ENCODE measurements around the gene SHISA7. TPM values are rescaled to one million over a fixed set of nuclear protein-coding genes. Genes with fewer than 3 reads are reported as not detected.

The SHISA7 gene
- total and polyA plus RNA-seq, 11 donors: not detected

- Histone ChIP-seq H3K4me3 (no peak overlapping the region), H3K36me3 (peaks cover 0 to 16% (median 7%) of the 10 kb centered on the region in 9 donors), H3K9me3 (no peaks in the 10 kb centered on the region), H3K4me1 (peaks cover 0 to 29% (median 16%) of the 10 kb centered on the region in 12 donors), H3K27me3 (peaks cover 11 to 28% (median 16%) of the 10 kb centered on the region in 9 donors), H3K27ac (no peak overlapping the region)
- no peak for TF ChIP-seq POLR2A (IDR thresholded peaks at IDR 0.05)
- TF ChIP-seq, protein P1, sequence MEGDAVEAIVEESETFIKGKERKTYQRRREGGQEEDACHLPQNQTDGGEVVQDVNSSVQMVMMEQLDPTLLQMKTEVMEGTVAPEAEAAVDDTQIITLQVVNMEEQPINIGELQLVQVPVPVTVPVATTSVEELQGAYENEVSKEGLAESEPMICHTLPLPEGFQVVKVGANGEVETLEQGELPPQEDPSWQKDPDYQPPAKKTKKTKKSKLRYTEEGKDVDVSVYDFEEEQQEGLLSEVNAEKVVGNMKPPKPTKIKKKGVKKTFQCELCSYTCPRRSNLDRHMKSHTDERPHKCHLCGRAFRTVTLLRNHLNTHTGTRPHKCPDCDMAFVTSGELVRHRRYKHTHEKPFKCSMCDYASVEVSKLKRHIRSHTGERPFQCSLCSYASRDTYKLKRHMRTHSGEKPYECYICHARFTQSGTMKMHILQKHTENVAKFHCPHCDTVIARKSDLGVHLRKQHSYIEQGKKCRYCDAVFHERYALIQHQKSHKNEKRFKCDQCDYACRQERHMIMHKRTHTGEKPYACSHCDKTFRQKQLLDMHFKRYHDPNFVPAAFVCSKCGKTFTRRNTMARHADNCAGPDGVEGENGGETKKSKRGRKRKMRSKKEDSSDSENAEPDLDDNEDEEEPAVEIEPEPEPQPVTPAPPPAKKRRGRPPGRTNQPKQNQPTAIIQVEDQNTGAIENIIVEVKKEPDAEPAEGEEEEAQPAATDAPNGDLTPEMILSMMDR (IDR thresholded peaks at IDR 0.05): no peak
- intact Hi-C loops (cut with DNase I): loop anchor here in 2 of 10 donors (5.0 to 10.0 kb wide), 2 partner anchors 263 to 311 kb away; partner anchors contain the start of gene TNNT1 (in 1 of the 2)
- WGBS, 4 donors: 80 to 92% (median 90%) methylated on average over 5 to 11 of the region's 11 CpGs
- DNase-seq (no peak), ATAC-seq (no peak)
Observed at GRCh38 chr19:55455576-55456235, 12.6 kb upstream of the SHISA7 start.

DNA sequence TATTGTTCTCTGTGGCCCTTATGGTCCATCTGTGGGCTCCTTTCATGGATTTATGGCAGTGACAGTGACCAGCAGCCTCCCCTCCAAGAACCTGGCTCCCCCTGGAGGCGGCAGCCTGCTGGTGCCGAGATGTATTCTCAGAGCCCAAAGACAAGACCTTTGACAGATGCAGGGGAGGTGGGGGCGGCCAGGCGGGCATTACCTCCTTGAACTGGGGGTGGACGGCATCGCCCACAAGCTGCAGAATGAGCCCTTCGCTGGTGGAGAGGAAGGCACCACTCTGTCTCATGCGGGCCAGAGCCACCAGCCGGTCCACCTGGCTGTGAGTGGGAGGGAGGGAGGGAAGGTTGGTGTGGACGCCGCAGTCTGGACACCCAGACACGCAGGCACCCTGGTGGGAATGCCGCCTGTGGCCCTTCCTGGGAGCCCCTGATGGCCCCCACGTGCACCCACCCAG is 11.7 kb upstream of the SHISA7 start:
- H3K27me3 ChIP-seq: peaks cover 11 to 28% (median 16%) of the 10 kb centered on the region in 9 donors
- H3K27ac ChIP-seq: no peak overlapping the region
- peaks cover 0 to 26% (median 12%) of the 10 kb centered on the region in 12 donors for H3K4me1 ChIP-seq
- DNase-seq: no peak
- peaks cover 0 to 16% (median 7%) of the 10 kb centered on the region in 9 donors for H3K36me3 ChIP-seq
- intact Hi-C loops (cut with DNase I): loop anchor here in 2 of 10 donors (5.0 to 10.0 kb wide), 2 partner anchors 263 to 310 kb away; partner anchors contain the start of gene TNNT1 (in 1 of the 2)
- ATAC-seq: peak in 1 of 4 donors; percentile 21
- TF ChIP-seq, protein P1 (IDR thresholded peaks at IDR 0.05): peak; percentile 21 to 56 (median 44)
- TF ChIP-seq POLR2A (IDR thresholded peaks at IDR 0.05): no peak
- no peaks in the 10 kb centered on the region for H3K9me3 ChIP-seq
- 74 to 80% (median 79%) methylated on average over 14 of the region's 14 CpGs for WGBS, 4 donors
- no peak overlapping the region for H3K4me3 ChIP-seq

DNA sequence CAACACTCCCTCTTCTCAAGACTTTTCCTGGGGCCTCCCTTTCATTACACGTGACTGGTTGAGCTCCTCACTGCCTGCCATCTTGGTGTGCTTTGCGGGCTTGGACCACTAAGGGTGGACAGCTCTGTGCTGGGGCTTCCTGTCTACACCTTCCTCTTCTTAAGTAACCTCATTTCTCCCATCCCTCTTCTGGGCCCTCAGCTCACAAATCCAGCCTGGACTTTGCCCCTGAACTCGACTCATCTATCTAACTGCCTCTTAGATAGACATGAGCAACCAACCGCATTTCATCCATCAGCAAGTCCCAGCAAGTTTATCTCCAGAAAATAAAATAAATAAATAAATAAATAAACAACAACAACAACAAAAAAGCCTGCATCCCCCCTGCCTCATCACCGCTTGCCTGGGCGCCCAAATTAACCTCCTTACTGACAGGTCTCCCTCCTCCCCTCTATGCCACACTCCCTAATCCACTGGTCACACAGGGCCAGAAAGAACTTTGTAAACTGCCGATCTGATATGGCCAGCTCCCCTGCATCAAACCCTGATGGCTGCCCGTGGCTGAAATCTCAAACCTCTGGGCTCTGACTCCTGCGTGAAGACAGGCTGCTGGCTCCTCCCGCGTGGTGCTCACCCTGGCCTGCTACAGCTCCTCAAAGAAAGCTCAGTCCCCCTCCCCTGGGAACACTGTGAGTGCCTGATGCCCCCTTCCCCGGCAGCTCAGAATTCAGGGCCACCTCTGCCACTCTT is 10.6 kb upstream of the SHISA7 start:
- H3K36me3 ChIP-seq: peaks cover 0 to 16% (median 7%) of the 10 kb centered on the region in 9 donors
- no peak overlapping the region for H3K4me3 ChIP-seq
- DNase-seq (no peak), ATAC-seq (no peak)
- H3K9me3 ChIP-seq: no peaks in the 10 kb centered on the region
- H3K27me3 ChIP-seq: peaks cover 14 to 35% (median 21%) of the 10 kb centered on the region in 9 donors
- peaks cover 0 to 23% (median 11%) of the 10 kb centered on the region in 12 donors for H3K4me1 ChIP-seq
- 91 to 96% (median 94%) methylated on average over 12 of the region's 12 CpGs for WGBS, 4 donors
- TF ChIP-seq POLR2A (IDR thresholded peaks at IDR 0.05): no peak
- TF ChIP-seq, protein P1 (IDR thresholded peaks at IDR 0.05): no peak
- intact Hi-C loops (cut with DNase I): loop anchor here in 1 of 10 donors (10.0 kb wide), 1 partner anchor 309 kb away; the partner anchor contains the start of gene TNNT1
- no peak overlapping the region for H3K27ac ChIP-seq

Data from heart left ventricle (tissue), 16 donors.